Keratinocyte (primary cell): Measurements from ENCODE around the gene ST3GAL5. TPM values are rescaled to one million over a fixed set of nuclear protein-coding genes. Genes with fewer than 3 reads are reported as not detected.

ENCODE experiments used
- DNase-seq: peaks from one replicate; pipeline ENCODE4 v3.0.0-alpha.2; 2011; ENCODE audit warnings: low read depth, missing footprints, low spot score
- FAIRE-seq: peaks from 2 replicates; lab custom pipeline; 2011; peaks lifted over from hg19 to GRCh38; lab: Jason Lieb, UNC
- H2AFZ ChIP-seq: 2 replicates; pipeline ENCODE4 v1.6.0; 2012; ENCODE audit warnings: low read length, control low read depth, inconsistent platforms; ENCODE audit not compliant: control insufficient read depth
- H3K27ac ChIP-seq: 2 replicates; pipeline ENCODE4 v1.5.1; 2011; ENCODE audit warnings: low read length; ENCODE audit not compliant: control insufficient read depth, insufficient read depth
- H3K27me3 ChIP-seq: 3 replicates; pipeline ENCODE4 v1.6.0; 2011; ENCODE audit warnings: low read length; ENCODE audit not compliant: control insufficient read depth, insufficient read depth; ENCODE audit errors: extremely low read depth
- H3K36me3 ChIP-seq, 2 experiments: 2 replicates in 1 of 2; 3 replicates in 1 of 2; pipeline ENCODE4 v1.5.1; 2011; ENCODE audit warnings: low read length in 2 of 2, mild to moderate bottlenecking in 1 of 2; ENCODE audit not compliant: control insufficient read depth in 2 of 2, insufficient read depth in 2 of 2; ENCODE audit errors: extremely low read depth in 1 of 2
- H3K4me1 ChIP-seq: 3 replicates; pipeline ENCODE4 v1.5.1; 2011; ENCODE audit warnings: low read length; ENCODE audit not compliant: control insufficient read depth, insufficient read depth; ENCODE audit errors: extremely low read depth
- H3K4me2 ChIP-seq: 3 replicates; pipeline ENCODE4 v1.6.0; 2011; ENCODE audit warnings: low read depth, low read length; ENCODE audit not compliant: control insufficient read depth, insufficient read depth; ENCODE audit errors: extremely low read depth
- H3K4me3 ChIP-seq, 3 experiments: fragments of 200-600 bp in 1 of 3; sonication (generic) in 1 of 3; 2 replicates in 2 of 3; 3 replicates in 1 of 3; pipeline ENCODE4 v1.5.1; 2011 to 2016; ENCODE audit warnings: low read length in 3 of 3, mild to moderate bottlenecking in 3 of 3, control low read depth in 2 of 3, inconsistent platforms in 1 of 3, low read depth in 1 of 3, mixed read lengths in 1 of 3, mixed run types in 1 of 3, moderate library complexity in 1 of 3; ENCODE audit not compliant: control insufficient read depth in 2 of 3, insufficient read depth in 2 of 3; ENCODE audit errors: extremely low read depth in 1 of 3
- H3K79me2 ChIP-seq: 2 replicates; pipeline ENCODE4 v1.6.0; 2012; ENCODE audit warnings: low read length; ENCODE audit not compliant: control insufficient read depth, insufficient read depth
- H3K9ac ChIP-seq: 3 replicates; pipeline ENCODE4 v1.6.0; 2011; ENCODE audit warnings: low read length; ENCODE audit not compliant: control insufficient read depth, insufficient read depth; ENCODE audit errors: extremely low read depth
- H3K9me1 ChIP-seq: 3 replicates; pipeline ENCODE4 v1.6.0; 2011; ENCODE audit warnings: low read length; ENCODE audit not compliant: control insufficient read depth, insufficient read depth; ENCODE audit errors: extremely low read depth
- H3K9me3 ChIP-seq: 2 replicates; pipeline ENCODE4 v1.5.1; 2012; ENCODE audit warnings: low read depth, low read length; ENCODE audit not compliant: control insufficient read depth
- H4K20me1 ChIP-seq: 3 replicates; pipeline ENCODE4 v1.6.0; 2011; ENCODE audit warnings: low read length; ENCODE audit not compliant: control insufficient read depth, insufficient read depth; ENCODE audit errors: extremely low read depth
- CTCF ChIP-seq, 3 experiments: IDR thresholded peaks in 1 of 3; conservative IDR thresholded peaks in 1 of 3; optimal IDR thresholded peaks in 1 of 3; 2 replicates in 2 of 3; 3 replicates in 1 of 3; pipeline versions ENCODE3 to v1.5.1; 2011; ENCODE audit warnings: low read length in 3 of 3, mild to moderate bottlenecking in 3 of 3, moderate library complexity in 2 of 3, control low read depth in 1 of 3, inconsistent platforms in 1 of 3; ENCODE audit not compliant: insufficient read depth in 2 of 3; ENCODE audit errors: extremely low read depth in 1 of 3
- EZH2 ChIP-seq: IDR thresholded peaks from one replicate; pipeline ENCODE4 v1.6.1; 2012; ENCODE audit warnings: inconsistent platforms, mild to moderate bottlenecking, low read length, moderate library complexity
- dilution Hi-C: fragments of 300-500 bp; cut with MboI; formaldehyde crosslinking; loops from one replicate; pipeline ENCODE4 v1.7.0; 2020; ENCODE audit warnings: low sequenced_read_pairs; ENCODE audit not compliant: extremely low pct_ligation_motif_present
- polyA plus RNA-seq, 5 experiments: library from polyadenylated mRNA; depleted of rRNA in 3 of 5; stranded (reverse) in 3 of 5; stranded (forward) in 1 of 5; unstranded in 1 of 5; fragments of >200 nt; gene quantifications; 1 replicate in 1 of 5; 2 replicates in 3 of 5; 3 replicates in 1 of 5; pipeline versions ENCODE4 v1.2.1 to v1.2.3, GENCODE V29; 2011 to 2012; ENCODE audit warnings: missing spikeins in 2 of 5, low read depth in 1 of 5, low replicate concordance in 1 of 5

Gene ST3GAL5
- polyA plus RNA-seq, 1 donor (not counting 4 experiments of a cell fraction or from before 2014, with no cell fraction given): 43.5 TPM

GRCh38 chr2:85913884-85914881 lies 25.4 kb upstream of the ST3GAL5 start:
- no peak overlapping the region for H3K4me3 ChIP-seq
- TF ChIP-seq EZH2 (no peak), CTCF (optimal IDR thresholded peaks at IDR 0.05 in 1 of 3, IDR thresholded peaks at IDR 0.05 in 1 of 3, conservative IDR thresholded peaks at IDR 0.05 in 1 of 3; ENCODE audit: extremely low read depth in 1 of 3, insufficient read depth in 2 of 3, low read length in 3 of 3) (no peak)
- no peak overlapping the region for H2AFZ ChIP-seq
- H3K9ac ChIP-seq: no peak overlapping the region
- peaks cover 3% of the 10 kb centered on the region for H3K9me3 ChIP-seq
- dilution Hi-C loops: no loop called here
- DNase-seq (peak; percentile 53), FAIRE-seq (peak; percentile 41)
- H4K20me1 ChIP-seq: no peaks in the 10 kb centered on the region
- H3K79me2 ChIP-seq: no peaks in the 10 kb centered on the region
- no peak overlapping the region for H3K4me2 ChIP-seq
- no peaks in the 10 kb centered on the region for H3K27me3 ChIP-seq
- no peaks in the 10 kb centered on the region for H3K36me3 ChIP-seq
- peak overlapping the region; percentile 44 for H3K27ac ChIP-seq
- no peaks in the 10 kb centered on the region for H3K9me1 ChIP-seq
- H3K4me1 ChIP-seq: peaks cover 23% of the 10 kb centered on the region

GRCh38 chr2:85911814-85912692 lies 23.3 kb upstream of the ST3GAL5 start:
- peak overlapping the region in 1 of 3 experiments; percentile 21 for H3K4me3 ChIP-seq
- H3K36me3 ChIP-seq: no peaks in the 10 kb centered on the region
- no peaks in the 10 kb centered on the region for H4K20me1 ChIP-seq
- TF ChIP-seq EZH2 (no peak), CTCF (optimal IDR thresholded peaks at IDR 0.05 in 1 of 3, IDR thresholded peaks at IDR 0.05 in 1 of 3, conservative IDR thresholded peaks at IDR 0.05 in 1 of 3; ENCODE audit: extremely low read depth in 1 of 3, insufficient read depth in 2 of 3, low read length in 3 of 3) (no peak)
- no peaks in the 10 kb centered on the region for H3K79me2 ChIP-seq
- DNase-seq (peak; percentile 93), FAIRE-seq (peak; percentile 93)
- no peaks in the 10 kb centered on the region for H3K27me3 ChIP-seq
- no peaks in the 10 kb centered on the region for H3K9me1 ChIP-seq
- no peak overlapping the region for H2AFZ ChIP-seq
- H3K9me3 ChIP-seq: peaks cover 3% of the 10 kb centered on the region
- H3K9ac ChIP-seq: peak overlapping the region; percentile 67
- H3K27ac ChIP-seq: peak overlapping the region; percentile 88
- H3K4me1 ChIP-seq: peaks cover 40% of the 10 kb centered on the region
- peak overlapping the region; percentile 67 for H3K4me2 ChIP-seq
- dilution Hi-C loops: no loop called here
